Muscle of leg (tissue), 11 donors: Measurements from ENCODE around the gene ABCB1. TPM values are rescaled to one million over a fixed set of nuclear protein-coding genes. Genes with fewer than 3 reads are reported as not detected.
A peak's percentile ranks its signal among the peaks of the same experiment; 100 is the strongest.

Experiments used
- DNase-seq: peaks from one replicate; pipeline ENCODE4 v3.0.0; 2013
- H3K27ac ChIP-seq: one replicate; pipeline ENCODE4 v1.5.1; 2013; ENCODE audit warnings: mild to moderate bottlenecking, low read length, control low read depth
- H3K27me3 ChIP-seq: one replicate; pipeline ENCODE4 v1.6.1; 2013; ENCODE audit warnings: low read length; ENCODE audit not compliant: control insufficient read depth, insufficient read depth
- H3K36me3 ChIP-seq: one replicate; pipeline ENCODE4 v1.6.1; 2013; ENCODE audit warnings: low read length; ENCODE audit not compliant: control insufficient read depth, insufficient read depth
- H3K4me1 ChIP-seq: one replicate; pipeline ENCODE4 v1.6.1; 2013; ENCODE audit warnings: low read length; ENCODE audit not compliant: control insufficient read depth, insufficient read depth
- H3K4me3 ChIP-seq: one replicate; pipeline ENCODE4 v1.5.1; 2013; ENCODE audit warnings: low read length, control low read depth
- H3K9me3 ChIP-seq: replicated peaks from 2 replicates; pipeline ENCODE4 v1.6.1; 2013; ENCODE audit warnings: low read depth, low read length; ENCODE audit not compliant: control insufficient read depth
- WGBS: methylation state at CpG from one replicate; pipeline ENCODE4 v1.1.5; 2013; ENCODE audit warnings: missing lambda C conversion rate; ENCODE audit not compliant: insufficient coverage; 5-methylcytosine and 5-hydroxymethylcytosine counted together
- polyA plus RNA-seq, 8 donors: library from polyadenylated mRNA; unstranded; fragments of 120-200 nt; gene quantifications; one replicate each; pipeline versions ENCODE4 v1.2.1 to v1.2.3, GENCODE V29; 2013; ENCODE audit warnings: inconsistent platforms in 1 of 8, low replicate concordance in 1 of 8; ENCODE audit not compliant: insufficient read length in 8 of 8, insufficient read depth in 1 of 8
- total RNA-seq: library from RNA; stranded (reverse); fragments of 120-200 nt; gene quantifications from one replicate; pipeline ENCODE4 v1.2.4, GENCODE V29; 2013

Gene ABCB1
- total and polyA plus RNA-seq, 9 donors, result 0.16 to 0.60 (median 0.42) TPM

DNA sequence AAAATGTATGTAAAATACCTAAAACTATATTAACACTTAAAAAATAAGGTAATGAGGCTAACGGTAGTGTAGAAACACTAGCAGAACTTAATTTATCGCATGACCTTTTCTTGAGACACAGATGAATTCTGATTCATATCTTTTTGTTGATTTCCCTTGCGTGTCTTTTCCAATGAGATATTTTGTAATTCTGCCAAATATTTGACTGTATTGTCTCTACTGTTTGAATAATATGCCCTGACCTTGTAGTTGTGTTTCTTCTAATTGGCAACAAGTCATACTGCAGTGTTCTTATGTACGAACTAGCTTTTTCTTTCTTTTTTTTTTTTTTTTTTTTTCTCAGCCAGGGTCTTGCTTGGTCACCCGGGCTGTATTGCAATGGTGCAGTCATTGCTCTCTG is 9.2 kb upstream of the ABCB1 start:
- no peaks in the 10 kb centered on the region for H3K4me1 ChIP-seq
- H3K27me3 ChIP-seq, result peaks cover 3% of the 10 kb centered on the region
- no peak for DNase-seq
- H3K27ac ChIP-seq, result no peak overlapping the region
- H3K9me3 ChIP-seq, result no peaks in the 10 kb centered on the region
- 100% methylated on average over 1 of the region's 5 CpGs for WGBS
- no peak overlapping the region for H3K4me3 ChIP-seq
- H3K36me3 ChIP-seq, result no peaks in the 10 kb centered on the region

DNA sequence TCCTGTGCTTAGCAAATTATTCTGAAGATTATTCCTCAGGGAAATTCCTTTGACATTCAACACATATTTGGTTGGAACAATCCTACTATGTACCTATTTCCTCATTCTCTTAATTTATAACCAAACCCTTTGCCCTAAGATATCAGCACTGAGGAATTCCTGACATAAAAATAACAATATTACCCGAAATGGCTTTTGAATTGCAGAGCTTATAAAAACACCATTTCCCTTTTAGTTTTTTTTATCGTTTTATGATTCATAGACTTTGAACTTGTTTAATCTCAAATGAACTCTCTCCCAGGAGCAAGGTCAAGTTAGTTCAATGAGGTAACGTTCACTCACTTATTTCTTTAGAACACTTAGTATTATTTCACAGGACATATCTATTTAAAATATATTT is 7.7 kb upstream of the ABCB1 start:
- Histone ChIP-seq H3K27ac (no peak overlapping the region), H3K36me3 (no peaks in the 10 kb centered on the region), H3K4me1 (no peaks in the 10 kb centered on the region), H3K9me3 (no peaks in the 10 kb centered on the region), H3K4me3 (no peak overlapping the region), H3K27me3 (peaks cover 3% of the 10 kb centered on the region)
- DNase-seq, result no peak
- WGBS, result no CpG with 5 or more reads among the region's 3 CpGs

DNA sequence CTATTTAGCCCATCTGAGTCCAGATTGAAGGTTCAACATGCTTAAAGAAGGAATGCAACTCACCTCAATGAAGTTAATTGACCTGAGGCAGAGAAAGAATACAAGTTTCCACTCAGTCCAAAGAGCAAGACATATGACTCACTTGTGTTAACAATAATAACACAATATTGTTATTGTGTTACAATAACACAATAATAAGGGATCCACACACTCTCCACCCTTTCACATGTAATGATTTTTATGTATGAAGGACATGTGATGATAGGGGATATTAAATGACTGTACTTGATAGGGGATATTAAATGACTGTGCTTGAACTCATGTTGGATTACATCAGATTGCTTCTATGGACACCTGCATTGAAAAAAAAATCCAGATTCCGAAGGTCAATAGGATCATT is 3.6 kb upstream of the ABCB1 start:
- DNase-seq, result no peak
- no peak overlapping the region for H3K4me3 ChIP-seq
- H3K4me1 ChIP-seq, result peaks cover 10% of the 10 kb centered on the region
- no peak overlapping the region for H3K27ac ChIP-seq
- H3K27me3 ChIP-seq, result peaks cover 23% of the 10 kb centered on the region
- no peaks in the 10 kb centered on the region for H3K36me3 ChIP-seq
- no peaks in the 10 kb centered on the region for H3K9me3 ChIP-seq
- no CpG with 5 or more reads among the region's 1 CpG for WGBS

DNA sequence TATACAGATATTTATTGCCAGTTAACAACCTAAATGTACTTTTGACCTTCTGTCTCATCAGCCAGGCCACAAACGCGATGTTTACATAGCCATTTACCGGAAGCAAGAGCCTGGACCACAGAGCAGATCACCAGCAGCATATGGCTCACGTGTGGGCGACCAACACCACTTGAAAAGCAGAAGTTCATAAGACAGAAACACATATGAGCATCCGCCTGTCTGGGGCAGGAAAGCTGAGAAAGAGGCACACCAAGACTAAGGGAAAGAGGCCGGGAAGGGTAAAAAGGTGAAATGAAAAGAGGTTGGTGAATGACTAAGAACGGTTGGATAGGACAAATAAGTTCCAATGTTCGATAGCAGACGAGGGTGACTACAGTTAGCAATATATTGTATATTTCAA is 1.3 kb downstream of the ABCB1 start:
- peaks cover 23% of the 10 kb centered on the region for H3K27me3 ChIP-seq
- DNase-seq, result peak; percentile 4
- WGBS, result 59% methylated on average over 6 of the region's 10 CpGs
- H3K36me3 ChIP-seq, result no peaks in the 10 kb centered on the region
- H3K27ac ChIP-seq, result no peak overlapping the region
- H3K4me1 ChIP-seq, result peaks cover 10% of the 10 kb centered on the region
- H3K9me3 ChIP-seq, result no peaks in the 10 kb centered on the region
- no peak overlapping the region for H3K4me3 ChIP-seq

DNA sequence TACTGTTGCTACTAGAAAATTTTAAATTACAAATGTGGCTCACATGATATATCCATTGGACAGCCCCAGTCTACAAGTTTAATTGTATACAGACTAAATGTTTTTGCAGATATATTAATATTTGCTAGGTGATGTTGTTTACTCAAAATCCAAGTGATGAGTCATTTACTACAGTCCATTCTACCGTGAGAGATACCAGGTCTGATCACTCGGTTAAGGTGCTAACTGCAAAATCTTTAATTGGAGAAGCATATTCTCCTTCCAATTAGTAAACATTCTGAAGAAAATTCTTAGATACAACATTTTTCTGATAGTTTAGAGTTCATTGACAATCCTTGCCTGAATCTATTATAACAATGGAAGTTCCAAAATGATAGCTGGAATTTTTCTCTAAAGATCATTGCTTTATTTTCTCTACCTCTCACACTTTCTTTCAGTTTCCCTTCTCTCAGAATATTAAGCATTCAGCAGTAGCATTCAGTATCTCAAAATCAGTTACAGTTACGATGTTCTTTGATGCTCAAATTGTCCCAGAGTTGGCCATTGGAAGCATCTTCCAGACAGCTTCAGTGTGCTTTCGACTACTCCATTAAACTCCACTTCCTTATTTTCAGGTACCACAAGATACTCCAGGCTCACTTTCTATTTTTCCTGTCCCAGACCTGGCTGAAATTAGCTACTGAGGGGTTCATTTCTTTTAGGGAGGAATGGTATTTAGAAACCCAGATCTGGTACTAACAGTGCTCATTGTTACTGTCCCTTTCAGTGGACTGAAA is 2.3 kb downstream of the ABCB1 start:
- 95% methylated on average over 2 of the region's 4 CpGs for WGBS
- no peak for DNase-seq
- Histone ChIP-seq H3K4me1 (peaks cover 10% of the 10 kb centered on the region), H3K36me3 (no peaks in the 10 kb centered on the region), H3K4me3 (no peak overlapping the region), H3K27me3 (peaks cover 23% of the 10 kb centered on the region), H3K27ac (no peak overlapping the region), H3K9me3 (no peaks in the 10 kb centered on the region)

DNA sequence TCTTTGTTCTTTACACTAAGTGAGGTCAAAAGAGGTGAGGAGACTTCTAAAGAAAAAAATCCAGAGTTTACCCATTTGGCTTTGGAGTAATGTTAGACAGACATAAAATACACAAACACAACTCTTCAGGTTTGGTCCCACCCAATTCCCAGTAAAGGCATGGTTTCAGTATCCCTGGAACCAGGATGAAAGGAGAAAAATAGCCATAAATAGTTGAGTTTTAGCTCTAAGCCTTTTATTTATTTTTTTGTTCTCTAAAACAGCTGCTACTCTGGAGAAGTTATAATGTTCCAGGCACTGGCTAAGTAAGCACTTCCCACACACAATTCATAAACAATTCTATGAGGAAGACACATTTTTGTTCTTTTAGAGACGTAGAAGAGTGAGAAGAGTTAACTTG is 4.0 kb downstream of the ABCB1 start:
- WGBS, result no CpG with 5 or more reads among the region's 1 CpG
- no peak overlapping the region for H3K4me3 ChIP-seq

DNA sequence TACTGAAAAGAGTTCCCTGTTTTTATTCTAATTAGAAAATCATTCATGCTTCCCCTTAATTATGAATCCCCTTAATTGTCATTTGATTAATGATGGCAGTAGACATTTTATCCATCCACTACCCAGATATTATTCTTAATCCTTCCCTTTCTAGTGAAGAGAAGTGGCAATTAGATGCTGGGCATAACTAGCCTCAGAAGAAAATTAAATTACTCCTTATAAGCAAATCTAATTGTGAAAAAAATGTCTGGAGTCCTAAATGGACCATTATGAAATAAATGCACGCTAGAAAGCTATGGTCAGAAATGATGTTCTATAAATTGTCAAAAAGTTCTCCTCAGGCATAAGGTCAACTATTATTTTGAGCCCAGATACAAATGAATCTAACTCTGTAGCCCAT is 4.5 kb downstream of the ABCB1 start:
- Histone ChIP-seq H3K27ac (no peak overlapping the region), H3K27me3 (peaks cover 18% of the 10 kb centered on the region), H3K4me1 (peaks cover 10% of the 10 kb centered on the region), H3K9me3 (no peaks in the 10 kb centered on the region), H3K4me3 (no peak overlapping the region), H3K36me3 (no peaks in the 10 kb centered on the region)
- no peak for DNase-seq
- WGBS, result no CpG with 5 or more reads among the region's 1 CpG

More for the DNA sequence above, 4.0 kb downstream of the ABCB1 start:
- H3K4me1 ChIP-seq, result peaks cover 10% of the 10 kb centered on the region
- H3K9me3 ChIP-seq, result no peaks in the 10 kb centered on the region
- no peaks in the 10 kb centered on the region for H3K36me3 ChIP-seq
- no peak overlapping the region for H3K27ac ChIP-seq
- H3K27me3 ChIP-seq, result peaks cover 18% of the 10 kb centered on the region
- no peak for DNase-seq

DNA sequence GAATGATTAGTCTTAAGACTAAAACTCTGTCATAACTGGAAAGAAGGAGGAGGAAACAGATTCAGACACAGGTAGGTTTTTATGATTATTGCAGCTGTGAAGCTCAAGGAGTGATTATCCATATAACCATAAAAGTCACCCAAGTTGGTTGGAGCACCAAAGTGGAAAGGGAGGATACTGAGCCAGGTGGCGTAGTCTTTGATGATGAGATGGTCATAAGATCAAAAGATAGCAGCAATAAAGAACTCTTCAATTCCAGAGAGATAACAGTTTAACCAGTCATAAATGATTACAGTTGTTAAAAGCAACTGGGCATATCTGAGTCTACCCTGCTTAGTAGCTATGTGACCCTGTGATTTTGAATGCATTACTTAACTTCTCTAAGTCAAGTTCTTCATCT is 8.4 kb downstream of the ABCB1 start:
- H3K4me3 ChIP-seq, result no peak overlapping the region
- H3K4me1 ChIP-seq, result no peaks in the 10 kb centered on the region
- no CpG with 5 or more reads among the region's 1 CpG for WGBS
- H3K36me3 ChIP-seq, result no peaks in the 10 kb centered on the region
- no peak for DNase-seq
- no peak overlapping the region for H3K27ac ChIP-seq
- no peaks in the 10 kb centered on the region for H3K27me3 ChIP-seq
- H3K9me3 ChIP-seq, result no peaks in the 10 kb centered on the region

DNA sequence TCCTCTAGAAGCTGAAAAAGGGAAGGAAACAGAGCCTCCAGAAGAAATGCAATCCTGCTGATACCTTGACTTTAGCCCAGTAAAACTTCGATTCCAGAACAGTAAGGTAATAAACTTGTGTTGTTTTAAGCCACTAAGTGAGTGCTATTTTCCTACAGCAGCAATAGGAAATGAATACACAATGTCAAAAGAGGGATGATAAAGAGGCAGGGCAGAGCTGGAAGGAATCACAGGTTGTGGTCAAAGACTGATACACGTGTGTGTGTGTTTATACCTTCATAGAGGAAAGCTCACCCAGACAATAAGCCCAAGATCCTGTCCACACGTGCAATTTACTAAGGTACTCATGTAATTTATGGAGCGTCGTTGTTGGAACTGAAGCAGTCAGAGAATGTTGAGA is 9.5 kb downstream of the ABCB1 start:
- no peak for DNase-seq
- H3K9me3 ChIP-seq, result no peaks in the 10 kb centered on the region
- no peaks in the 10 kb centered on the region for H3K4me1 ChIP-seq
- no peaks in the 10 kb centered on the region for H3K27me3 ChIP-seq
- H3K27ac ChIP-seq, result no peak overlapping the region
- no CpG with 5 or more reads among the region's 5 CpGs for WGBS
- no peaks in the 10 kb centered on the region for H3K36me3 ChIP-seq
- H3K4me3 ChIP-seq, result no peak overlapping the region

DNA sequence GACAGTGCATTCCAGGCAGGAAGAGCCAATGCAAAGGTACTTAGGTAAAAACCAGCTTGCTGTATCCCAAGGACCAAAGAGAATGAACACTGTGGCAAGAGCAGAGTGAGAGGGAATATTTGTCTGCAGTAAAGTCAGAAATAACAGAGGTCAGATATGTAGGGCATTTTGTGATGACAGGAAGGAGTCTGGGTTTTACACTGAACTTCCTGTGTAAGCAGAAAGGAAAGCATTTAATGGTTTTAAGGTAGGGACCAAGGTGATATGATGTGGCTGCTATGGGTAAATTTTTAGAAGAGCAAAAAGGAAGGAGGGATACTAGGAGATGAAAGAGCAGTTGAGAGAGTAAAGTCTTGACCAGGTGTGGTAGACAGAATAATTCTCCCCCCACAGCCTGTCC is 10.1 kb downstream of the ABCB1 start:
- Histone ChIP-seq H3K9me3 (no peaks in the 10 kb centered on the region), H3K4me3 (no peak overlapping the region), H3K27me3 (no peaks in the 10 kb centered on the region), H3K27ac (no peak overlapping the region), H3K4me1 (no peaks in the 10 kb centered on the region), H3K36me3 (no peaks in the 10 kb centered on the region)
- no peak for DNase-seq

DNA sequence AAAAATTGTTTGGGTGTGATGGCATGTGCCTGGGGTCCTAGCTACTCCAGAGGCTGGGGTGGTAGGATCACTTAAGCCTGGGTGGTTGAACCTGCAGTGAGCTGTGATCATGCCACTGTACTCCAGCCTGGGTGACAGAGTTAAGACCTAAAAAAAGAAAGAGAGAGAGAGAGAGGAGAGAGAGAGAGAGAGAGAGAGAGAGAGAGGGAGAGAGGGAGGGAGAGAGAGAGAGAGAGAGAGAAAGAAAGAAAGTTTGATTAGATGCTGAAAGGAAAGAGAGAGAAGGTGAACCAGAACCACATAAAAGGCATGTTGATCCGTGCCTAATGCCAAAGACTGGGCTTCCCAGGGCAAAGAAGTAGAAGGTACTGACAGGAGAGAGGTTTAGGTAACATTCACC is 11.1 kb downstream of the ABCB1 start:
- no CpG with 5 or more reads among the region's 1 CpG for WGBS
- Histone ChIP-seq H3K36me3 (no peaks in the 10 kb centered on the region), H3K27me3 (no peaks in the 10 kb centered on the region)

More for the DNA sequence above, 11.1 kb downstream of the ABCB1 start:
- no peaks in the 10 kb centered on the region for H3K4me1 ChIP-seq
- no peak overlapping the region for H3K4me3 ChIP-seq
- H3K9me3 ChIP-seq, result no peaks in the 10 kb centered on the region
- DNase-seq, result no peak
- H3K27ac ChIP-seq, result no peak overlapping the region
